Left ventricle myocardium inferior (tissue), 1 donor: ENCODE measurements around the gene MCC. TPM values are rescaled to one million over a fixed set of nuclear protein-coding genes. Genes with fewer than 3 reads are reported as not detected.

ENCODE experiments used
- DNase-seq: peaks from one replicate; pipeline ENCODE4 v3.0.0-alpha.2; 2020
- H3K27ac ChIP-seq: fragments of 200-600 bp; replicated peaks from 2 replicates; pipeline ENCODE4 v1.8.0; 2021
- H3K27me3 ChIP-seq: fragments of 200-600 bp; 2 replicates; pipeline ENCODE4 v1.8.0; 2021; ENCODE audit warnings: low read depth
- H3K36me3 ChIP-seq: fragments of 200-600 bp; 2 replicates; pipeline ENCODE4 v1.8.0; 2021
- H3K4me1 ChIP-seq: fragments of 200-600 bp; 2 replicates; pipeline ENCODE4 v1.8.0; 2021
- H3K4me3 ChIP-seq: fragments of 200-600 bp; 2 replicates; pipeline ENCODE4 v1.8.0; 2021; ENCODE audit warnings: mild to moderate bottlenecking, moderate library complexity
- H3K9me3 ChIP-seq: fragments of 200-600 bp; replicated peaks from 2 replicates; pipeline ENCODE4 v1.8.0; 2021
- CTCF ChIP-seq: fragments of 200-600 bp; IDR thresholded peaks from 2 replicates; pipeline ENCODE4 v1.8.0; 2021; ENCODE audit warnings: antibody characterized with exemption, mild to moderate bottlenecking, borderline replicate concordance
- intact Hi-C: fragments of 100-400 bp; cut with micrococcal nuclease; formaldehyde crosslinking; loops from one replicate; pipeline ENCODE4 v1.11.0; 2022
- total RNA-seq: library from RNA; stranded (reverse); fragmentation: NEBNext Ultra II Directional; extraction: Animal tissue kit (Norgen Biotek cat#: 25700); gene quantifications from one replicate; pipeline ENCODE4 v1.2.1, GENCODE V29; 2021
- donor health status: DM: no; HTN: yes; CAD: no; lungs with severe emphysema.

MCC gene
- total RNA-seq, 1 donor from 2014 or later: 31.6 TPM

GRCh38 chr5:113038136-113038535, 450.1 kb downstream of the MCC start:
- Histone ChIP-seq H3K4me1 (peaks cover 31% of the 10 kb centered on the region), H3K4me3 (no peak overlapping the region), H3K27ac (no peak overlapping the region), H3K9me3 (no peaks in the 10 kb centered on the region), H3K27me3 (no peaks in the 10 kb centered on the region), H3K36me3 (peaks cover 37% of the 10 kb centered on the region)
- intact Hi-C loops: no loop called here
- no peak for DNase-seq
- TF ChIP-seq CTCF: no peak

GRCh38 chr5:113036826-113037225, 451.4 kb downstream of the MCC start:
- Histone ChIP-seq H3K27me3 (no peaks in the 10 kb centered on the region), H3K27ac (no peak overlapping the region), H3K36me3 (peaks cover 30% of the 10 kb centered on the region), H3K4me3 (no peak overlapping the region), H3K9me3 (no peaks in the 10 kb centered on the region), H3K4me1 (peaks cover 33% of the 10 kb centered on the region)
- TF ChIP-seq CTCF: no peak
- no peak for DNase-seq
- intact Hi-C loops: no loop called here

- no peaks in the 10 kb centered on the region for H3K27me3 ChIP-seq
- TF ChIP-seq CTCF: no peak
- no peak for DNase-seq
- no peaks in the 10 kb centered on the region for H3K9me3 ChIP-seq
- peaks cover 30% of the 10 kb centered on the region for H3K36me3 ChIP-seq
- H3K4me3 ChIP-seq: no peak overlapping the region
- peaks cover 38% of the 10 kb centered on the region for H3K4me1 ChIP-seq
- no peak overlapping the region for H3K27ac ChIP-seq
- intact Hi-C loops: no loop called here
Measured at GRCh38 chr5:113036321-113036720, 451.9 kb downstream of the MCC start.

- H3K36me3 ChIP-seq: peaks cover 30% of the 10 kb centered on the region
Measured at GRCh38 chr5:113035096-113035495, 453.2 kb downstream of the MCC start.

GRCh38 chr5:113034182-113034773, 454.0 kb downstream of the MCC start:
- Histone ChIP-seq H3K27ac (peak overlapping the region; percentile 72), H3K27me3 (no peaks in the 10 kb centered on the region), H3K4me3 (no peak overlapping the region), H3K36me3 (peaks cover 28% of the 10 kb centered on the region), H3K9me3 (no peaks in the 10 kb centered on the region), H3K4me1 (peaks cover 52% of the 10 kb centered on the region)
- DNase-seq: no peak
- no peak for TF ChIP-seq CTCF
- intact Hi-C loops: no loop called here

More at GRCh38 chr5:113035096-113035495, 453.2 kb downstream of the MCC start:
- no peak for TF ChIP-seq CTCF
- DNase-seq: no peak
- no peaks in the 10 kb centered on the region for H3K9me3 ChIP-seq
- peaks cover 44% of the 10 kb centered on the region for H3K4me1 ChIP-seq
- peak overlapping the region; percentile 72 for H3K27ac ChIP-seq
- intact Hi-C loops: no loop called here
- H3K27me3 ChIP-seq: no peaks in the 10 kb centered on the region
- H3K4me3 ChIP-seq: no peak overlapping the region

- no peak for DNase-seq
- Histone ChIP-seq H3K36me3 (peaks cover 34% of the 10 kb centered on the region), H3K4me1 (peaks cover 54% of the 10 kb centered on the region), H3K4me3 (no peak overlapping the region), H3K9me3 (no peaks in the 10 kb centered on the region), H3K27ac (peak overlapping the region; percentile 72), H3K27me3 (no peaks in the 10 kb centered on the region)
- intact Hi-C loops: no loop called here
- TF ChIP-seq CTCF: no peak
Measured at GRCh38 chr5:113031557-113031956, 456.7 kb downstream of the MCC start.
